Omental fat pad (tissue), 4 donors: ENCODE data around the gene RNF43. TPM values are rescaled to one million over a fixed set of nuclear protein-coding genes. Genes with fewer than 3 reads are reported as not detected.

ENCODE experiments used
- ATAC-seq: fragments of 150-250 bp; one replicate; pipeline ENCODE4 v1.9.1; 2016; ENCODE audit warnings: mild to moderate bottlenecking, moderate library complexity; ENCODE audit not compliant: low FRiP score
- DNase-seq: peaks from one replicate; pipeline ENCODE4 v3.0.0-alpha.2; 2019; ENCODE audit warnings: low spot score
- total RNA-seq, 4 donors: library from RNA; depleted of rRNA; stranded (reverse); fragments of >200 nt; gene quantifications; one replicate each; pipeline ENCODE4 v1.1.0, GENCODE V29; 2016
- TF ChIP-seq, protein P1 (sequence below), 3 donors: fragments of 450-650 bp; IDR thresholded peaks; one replicate each; pipeline ENCODE4 v1.5.1; 2016 to 2017; ENCODE audit warnings: antibody characterized with exemption in 3 of 3, mild to moderate bottlenecking in 3 of 3, moderate library complexity in 2 of 3

RNF43 gene
- total RNA-seq, 4 donors from 2014 or later, result 0.19 to 0.28 TPM; not detected in 2

- ATAC-seq (no peak), DNase-seq (no peak)
- TF ChIP-seq, protein P1, sequence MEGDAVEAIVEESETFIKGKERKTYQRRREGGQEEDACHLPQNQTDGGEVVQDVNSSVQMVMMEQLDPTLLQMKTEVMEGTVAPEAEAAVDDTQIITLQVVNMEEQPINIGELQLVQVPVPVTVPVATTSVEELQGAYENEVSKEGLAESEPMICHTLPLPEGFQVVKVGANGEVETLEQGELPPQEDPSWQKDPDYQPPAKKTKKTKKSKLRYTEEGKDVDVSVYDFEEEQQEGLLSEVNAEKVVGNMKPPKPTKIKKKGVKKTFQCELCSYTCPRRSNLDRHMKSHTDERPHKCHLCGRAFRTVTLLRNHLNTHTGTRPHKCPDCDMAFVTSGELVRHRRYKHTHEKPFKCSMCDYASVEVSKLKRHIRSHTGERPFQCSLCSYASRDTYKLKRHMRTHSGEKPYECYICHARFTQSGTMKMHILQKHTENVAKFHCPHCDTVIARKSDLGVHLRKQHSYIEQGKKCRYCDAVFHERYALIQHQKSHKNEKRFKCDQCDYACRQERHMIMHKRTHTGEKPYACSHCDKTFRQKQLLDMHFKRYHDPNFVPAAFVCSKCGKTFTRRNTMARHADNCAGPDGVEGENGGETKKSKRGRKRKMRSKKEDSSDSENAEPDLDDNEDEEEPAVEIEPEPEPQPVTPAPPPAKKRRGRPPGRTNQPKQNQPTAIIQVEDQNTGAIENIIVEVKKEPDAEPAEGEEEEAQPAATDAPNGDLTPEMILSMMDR (IDR thresholded peaks at IDR 0.05), result no peak
Measured at GRCh38 chr17:58415371-58416055, 1.8 kb downstream of the RNF43 start.

DNA sequence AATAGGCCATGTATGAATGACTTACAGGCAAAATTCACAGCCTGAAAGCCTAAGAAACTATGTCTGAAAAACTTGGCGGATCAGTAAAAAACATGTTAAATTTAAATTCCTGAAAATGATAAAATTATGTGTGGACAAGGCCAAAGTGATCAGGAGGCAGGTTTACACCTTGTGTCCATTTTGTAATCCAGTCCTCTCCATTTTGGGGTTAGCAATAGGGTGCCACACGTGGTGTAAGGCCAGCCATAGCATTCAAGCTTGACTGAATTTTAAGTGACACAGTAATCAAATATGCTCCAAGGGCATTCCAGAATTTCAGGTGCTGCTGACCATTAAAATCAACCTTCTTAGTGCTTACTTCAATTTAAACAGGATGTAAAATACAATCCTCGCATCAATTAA is 2.7 kb downstream of the RNF43 start:
- ATAC-seq, result no peak
- TF ChIP-seq, protein P1 (IDR thresholded peaks at IDR 0.05), result no peak
- DNase-seq, result no peak

DNA sequence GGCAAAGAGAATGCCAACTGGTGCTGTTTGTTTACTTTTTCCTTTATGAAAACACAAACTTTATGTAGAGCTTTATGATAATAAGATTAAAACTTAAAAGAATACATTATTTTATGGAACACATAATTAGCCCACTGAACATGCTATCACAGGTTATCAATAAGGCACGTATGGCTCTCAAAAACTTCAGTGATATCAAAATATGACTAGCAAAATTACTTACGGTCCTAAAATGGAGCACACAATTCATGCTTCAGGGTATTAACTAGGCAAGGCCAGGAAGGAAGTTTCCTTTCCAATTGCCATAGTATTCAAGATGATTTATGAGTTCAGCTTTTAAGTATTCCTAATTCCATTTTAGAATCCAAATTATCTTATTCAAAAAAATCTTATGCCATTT is 3.6 kb downstream of the RNF43 start:
- ATAC-seq (no peak), DNase-seq (no peak)
- TF ChIP-seq, protein P1 (IDR thresholded peaks at IDR 0.05), result no peak

DNA sequence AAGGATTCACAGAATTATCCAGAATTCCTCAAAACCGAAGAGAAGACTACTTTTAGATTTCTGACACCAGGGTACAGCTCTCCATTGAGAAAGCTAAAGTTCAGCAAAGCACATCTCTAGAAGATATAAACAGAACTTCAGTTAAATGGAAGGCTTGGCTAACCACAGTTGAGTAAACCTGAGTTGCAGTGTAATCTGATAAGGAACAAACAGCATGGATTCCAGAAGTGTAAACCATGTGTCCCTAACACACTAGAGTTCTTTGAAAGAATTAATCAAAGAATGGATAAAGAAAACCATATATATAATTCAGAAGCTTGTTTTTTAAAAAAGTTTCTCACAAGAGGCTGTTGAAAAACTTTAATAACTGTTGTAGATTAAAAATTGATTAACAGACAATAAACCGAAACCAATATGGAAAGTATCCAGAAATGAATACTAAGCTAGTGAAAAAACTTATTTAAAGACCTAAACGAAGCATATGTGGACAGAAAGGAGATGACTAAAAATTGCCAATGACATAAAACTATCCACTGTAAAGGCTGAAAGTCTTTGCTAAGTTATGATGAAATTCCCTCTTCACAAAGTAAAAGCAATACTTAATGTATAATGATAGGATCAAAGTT is 4.3 kb downstream of the RNF43 start:
- TF ChIP-seq, protein P1 (IDR thresholded peaks at IDR 0.05), result no peak
- ATAC-seq (no peak), DNase-seq (no peak)

DNA sequence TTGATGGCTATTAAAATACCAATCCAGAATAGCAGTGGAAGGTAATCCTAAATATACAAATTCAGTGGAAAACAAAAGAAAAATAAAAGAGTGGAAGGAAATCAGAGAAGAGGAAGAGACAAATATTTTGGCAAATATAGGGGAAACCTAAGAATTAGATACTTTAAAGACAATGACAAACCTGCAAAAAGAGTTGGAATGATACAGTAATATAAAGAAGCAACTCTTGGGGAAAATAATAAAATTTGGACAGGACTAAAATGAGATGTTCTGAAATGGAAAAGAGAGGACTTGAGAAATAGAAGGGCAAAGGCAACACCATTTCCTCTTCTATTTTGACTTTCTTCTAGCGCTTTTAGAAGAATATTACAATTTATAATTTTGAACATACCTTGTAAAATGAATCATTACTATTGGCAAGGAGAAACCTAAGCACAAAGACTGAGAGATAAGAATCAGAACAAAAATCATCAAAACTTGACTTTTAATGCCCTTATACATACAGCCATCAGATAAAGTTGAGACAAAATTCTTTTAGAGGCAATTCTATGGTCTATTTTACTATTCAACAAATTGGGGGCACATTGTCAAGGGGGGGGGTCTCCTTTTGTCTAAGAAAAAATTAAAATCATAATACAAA is 5.2 kb downstream of the RNF43 start:
- TF ChIP-seq, protein P1 (IDR thresholded peaks at IDR 0.05), result no peak
- no peak for DNase-seq
- ATAC-seq, result no peak

- DNase-seq (no peak), ATAC-seq (no peak)
- TF ChIP-seq, protein P1 (IDR thresholded peaks at IDR 0.05), result no peak
Measured at GRCh38 chr17:58411408-58411894, 5.9 kb downstream of the RNF43 start.
